Left ventricle myocardium inferior (tissue), 1 donor: ENCODE results near the gene MYO10. TPM values are rescaled to one million over a fixed set of nuclear protein-coding genes. Genes with fewer than 3 reads are reported as not detected.
"Not testable (repeated sequence)": the region's sequence is repeated elsewhere in the genome, so short reads cannot be mapped to it uniquely, and the experiment has no call there.

Source experiments
- DNase-seq: peaks from one replicate; pipeline ENCODE4 v3.0.0-alpha.2; 2020
- H3K27ac ChIP-seq: fragments of 200-600 bp; replicated peaks from 2 replicates; pipeline ENCODE4 v1.8.0; 2021
- H3K27me3 ChIP-seq: fragments of 200-600 bp; 2 replicates; pipeline ENCODE4 v1.8.0; 2021; ENCODE audit warnings: low read depth
- H3K36me3 ChIP-seq: fragments of 200-600 bp; 2 replicates; pipeline ENCODE4 v1.8.0; 2021
- H3K4me1 ChIP-seq: fragments of 200-600 bp; 2 replicates; pipeline ENCODE4 v1.8.0; 2021
- H3K4me3 ChIP-seq: fragments of 200-600 bp; 2 replicates; pipeline ENCODE4 v1.8.0; 2021; ENCODE audit warnings: mild to moderate bottlenecking, moderate library complexity
- H3K9me3 ChIP-seq: fragments of 200-600 bp; replicated peaks from 2 replicates; pipeline ENCODE4 v1.8.0; 2021
- CTCF ChIP-seq: fragments of 200-600 bp; IDR thresholded peaks from 2 replicates; pipeline ENCODE4 v1.8.0; 2021; ENCODE audit warnings: antibody characterized with exemption, mild to moderate bottlenecking, borderline replicate concordance
- intact Hi-C: fragments of 100-400 bp; cut with micrococcal nuclease; formaldehyde crosslinking; loops from one replicate; pipeline ENCODE4 v1.11.0; 2022
- total RNA-seq: library from RNA; stranded (reverse); fragmentation: NEBNext Ultra II Directional; extraction: Animal tissue kit (Norgen Biotek cat#: 25700); gene quantifications from one replicate; pipeline ENCODE4 v1.2.1, GENCODE V29; 2021
- donor health status: DM: no; HTN: yes; CAD: no; lungs with severe emphysema.

Gene MYO10
- total RNA-seq, 1 donor from 2014 or later, result 5.0 TPM

- Histone ChIP-seq H3K27ac (no peak overlapping the region), H3K4me3 (no peak overlapping the region), H3K36me3 (no peaks in the 10 kb centered on the region), H3K27me3 (no peaks in the 10 kb centered on the region), H3K4me1 (peaks cover under 1% of the 10 kb centered on the region), H3K9me3 (peaks cover 5% of the 10 kb centered on the region)
- no peak for DNase-seq
- TF ChIP-seq CTCF, result no peak
- intact Hi-C loops, result no loop called here
These were observed 276.6 kb downstream of the MYO10 start for GRCh38 chr5:16659536-16659935.

- peaks cover 5% of the 10 kb centered on the region for H3K9me3 ChIP-seq
- no peak overlapping the region for H3K4me3 ChIP-seq
- no peaks in the 10 kb centered on the region for H3K4me1 ChIP-seq
- no peak for DNase-seq
- no peak for TF ChIP-seq CTCF
- no peaks in the 10 kb centered on the region for H3K27me3 ChIP-seq
- intact Hi-C loops, result no loop called here
- H3K36me3 ChIP-seq, result no peaks in the 10 kb centered on the region
- no peak overlapping the region for H3K27ac ChIP-seq
These were observed 279.4 kb downstream of the MYO10 start for GRCh38 chr5:16656561-16657191.

- Histone ChIP-seq H3K36me3 (no peaks in the 10 kb centered on the region), H3K4me1 (no peaks in the 10 kb centered on the region), H3K27me3 (no peaks in the 10 kb centered on the region), H3K4me3 (no peak overlapping the region), H3K9me3 (peaks cover 5% of the 10 kb centered on the region), H3K27ac (no peak overlapping the region)
- intact Hi-C loops, result no loop called here
- no peak for DNase-seq
- no peak for TF ChIP-seq CTCF
These were observed 281.3 kb downstream of the MYO10 start for GRCh38 chr5:16654647-16655334.

GRCh38 chr5:16648739-16649138 is 287.3 kb downstream of the MYO10 start:
- H3K27me3 ChIP-seq, H3K4me1 ChIP-seq, H3K4me3 ChIP-seq, H3K9me3 ChIP-seq, intact Hi-C loops, DNase-seq, H3K27ac ChIP-seq, H3K36me3 ChIP-seq: not testable (repeated sequence)

- H3K4me3 ChIP-seq, result no peak overlapping the region
- H3K27me3 ChIP-seq, result no peaks in the 10 kb centered on the region
- no peak for DNase-seq
- no peaks in the 10 kb centered on the region for H3K36me3 ChIP-seq
- intact Hi-C loops, result no loop called here
- H3K27ac ChIP-seq, result no peak overlapping the region
- H3K9me3 ChIP-seq, result no peaks in the 10 kb centered on the region
- TF ChIP-seq CTCF, result no peak
- no peaks in the 10 kb centered on the region for H3K4me1 ChIP-seq
These were observed 291.7 kb downstream of the MYO10 start for GRCh38 chr5:16644301-16644889.

GRCh38 chr5:16642867-16643266 is 293.2 kb downstream of the MYO10 start:
- DNase-seq, result no peak
- intact Hi-C loops, result no loop called here
- H3K4me1 ChIP-seq, result no peaks in the 10 kb centered on the region
- H3K27ac ChIP-seq, result no peak overlapping the region
- H3K4me3 ChIP-seq, result no peak overlapping the region
- H3K36me3 ChIP-seq, result no peaks in the 10 kb centered on the region
- no peaks in the 10 kb centered on the region for H3K9me3 ChIP-seq
- no peak for TF ChIP-seq CTCF
- H3K27me3 ChIP-seq, result no peaks in the 10 kb centered on the region
